ENCODE measurements around the gene MYO5C.

DNA sequence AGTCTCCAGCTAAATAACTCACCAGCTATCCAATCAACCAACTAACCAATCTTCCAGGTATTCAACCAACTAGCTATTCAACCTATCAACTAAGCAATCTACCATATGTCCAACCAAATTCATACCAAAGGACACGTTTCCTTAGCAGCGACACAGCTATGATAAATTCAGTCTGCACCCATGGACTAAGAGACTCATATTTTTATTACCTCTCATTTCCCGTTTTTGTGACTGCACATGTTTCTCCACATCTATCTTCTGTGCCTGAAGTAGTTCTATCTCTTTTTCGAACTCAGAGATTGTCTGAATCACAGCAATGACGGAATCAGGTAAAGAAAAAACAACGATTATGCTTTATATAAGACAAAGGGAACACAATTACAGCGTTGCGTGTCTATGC is 70.4 kb downstream of the MYO5C start:
- TF ChIP-seq POLR2AphosphoS5 (IDR thresholded peaks at IDR 0.05), result no peak
- TF ChIP-seq, protein P1, sequence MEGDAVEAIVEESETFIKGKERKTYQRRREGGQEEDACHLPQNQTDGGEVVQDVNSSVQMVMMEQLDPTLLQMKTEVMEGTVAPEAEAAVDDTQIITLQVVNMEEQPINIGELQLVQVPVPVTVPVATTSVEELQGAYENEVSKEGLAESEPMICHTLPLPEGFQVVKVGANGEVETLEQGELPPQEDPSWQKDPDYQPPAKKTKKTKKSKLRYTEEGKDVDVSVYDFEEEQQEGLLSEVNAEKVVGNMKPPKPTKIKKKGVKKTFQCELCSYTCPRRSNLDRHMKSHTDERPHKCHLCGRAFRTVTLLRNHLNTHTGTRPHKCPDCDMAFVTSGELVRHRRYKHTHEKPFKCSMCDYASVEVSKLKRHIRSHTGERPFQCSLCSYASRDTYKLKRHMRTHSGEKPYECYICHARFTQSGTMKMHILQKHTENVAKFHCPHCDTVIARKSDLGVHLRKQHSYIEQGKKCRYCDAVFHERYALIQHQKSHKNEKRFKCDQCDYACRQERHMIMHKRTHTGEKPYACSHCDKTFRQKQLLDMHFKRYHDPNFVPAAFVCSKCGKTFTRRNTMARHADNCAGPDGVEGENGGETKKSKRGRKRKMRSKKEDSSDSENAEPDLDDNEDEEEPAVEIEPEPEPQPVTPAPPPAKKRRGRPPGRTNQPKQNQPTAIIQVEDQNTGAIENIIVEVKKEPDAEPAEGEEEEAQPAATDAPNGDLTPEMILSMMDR (IDR thresholded peaks at IDR 0.05), result no peak
